Fibroblast of lung (primary cell): ENCODE results near the gene DDX20.

Experiments
- EZH2 ChIP-seq: IDR thresholded peaks from 2 replicates; pipeline ENCODE4 v1.5.1; 2012; ENCODE audit warnings: low read length, control low read depth, mild to moderate bottlenecking; ENCODE audit errors: missing control alignments
- TF ChIP-seq, protein P1 (sequence below), 2 donors: IDR thresholded peaks in 1 of 2; conservative IDR thresholded peaks in 1 of 2; 1 replicate in 1 of 2; 2 replicates in 1 of 2; pipeline ENCODE4 v1.5.1; 2011 to 2012; ENCODE audit warnings: low read length in 2 of 2, control low read depth in 1 of 2, inconsistent platforms in 1 of 2, low read depth in 1 of 2, mild to moderate bottlenecking in 1 of 2

DNA sequence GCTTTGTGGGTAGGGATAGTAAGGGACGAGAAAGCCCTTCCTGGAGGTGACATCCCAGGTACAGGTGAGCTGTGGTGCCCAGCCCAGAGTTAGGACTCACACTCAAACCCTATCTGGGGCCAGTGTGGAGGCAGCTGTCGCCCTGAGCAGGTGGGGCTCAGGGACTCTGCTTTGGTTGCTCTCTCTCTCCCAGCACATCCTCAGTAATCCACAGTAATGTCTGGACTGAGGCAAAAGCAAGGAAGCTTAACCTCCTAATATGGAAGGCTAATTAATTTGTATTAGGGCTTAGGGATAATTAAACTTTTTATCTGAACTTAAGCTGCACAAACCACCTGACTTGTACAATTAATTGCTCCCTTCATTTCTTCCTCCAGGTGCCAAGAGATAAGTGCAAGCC is 38.2 kb downstream of the DDX20 start:
- TF ChIP-seq, protein P1, sequence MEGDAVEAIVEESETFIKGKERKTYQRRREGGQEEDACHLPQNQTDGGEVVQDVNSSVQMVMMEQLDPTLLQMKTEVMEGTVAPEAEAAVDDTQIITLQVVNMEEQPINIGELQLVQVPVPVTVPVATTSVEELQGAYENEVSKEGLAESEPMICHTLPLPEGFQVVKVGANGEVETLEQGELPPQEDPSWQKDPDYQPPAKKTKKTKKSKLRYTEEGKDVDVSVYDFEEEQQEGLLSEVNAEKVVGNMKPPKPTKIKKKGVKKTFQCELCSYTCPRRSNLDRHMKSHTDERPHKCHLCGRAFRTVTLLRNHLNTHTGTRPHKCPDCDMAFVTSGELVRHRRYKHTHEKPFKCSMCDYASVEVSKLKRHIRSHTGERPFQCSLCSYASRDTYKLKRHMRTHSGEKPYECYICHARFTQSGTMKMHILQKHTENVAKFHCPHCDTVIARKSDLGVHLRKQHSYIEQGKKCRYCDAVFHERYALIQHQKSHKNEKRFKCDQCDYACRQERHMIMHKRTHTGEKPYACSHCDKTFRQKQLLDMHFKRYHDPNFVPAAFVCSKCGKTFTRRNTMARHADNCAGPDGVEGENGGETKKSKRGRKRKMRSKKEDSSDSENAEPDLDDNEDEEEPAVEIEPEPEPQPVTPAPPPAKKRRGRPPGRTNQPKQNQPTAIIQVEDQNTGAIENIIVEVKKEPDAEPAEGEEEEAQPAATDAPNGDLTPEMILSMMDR (conservative IDR thresholded peaks at IDR 0.05 in 1 of 2, IDR thresholded peaks at IDR 0.05 in 1 of 2; ENCODE audit: low read depth in 1 of 2, low read length in 2 of 2), result no peak
- no peak for TF ChIP-seq EZH2
